ENCODE measurements around the gene CLEC11A. TPM values are rescaled to one million over a fixed set of nuclear protein-coding genes. Genes with fewer than 3 reads are reported as not detected.
A peak's percentile ranks its signal among the peaks of the same experiment; 100 is the strongest.

The CLEC11A gene
- polyA plus RNA-seq, 1 donor from 2014 or later = 18.4 TPM

GRCh38 chr19:50724522-50725217 is 1.5 kb downstream of the CLEC11A start:
- TF ChIP-seq MXI1 (conservative IDR thresholded peaks at IDR 0.05; ENCODE audit: poor library complexity, severe bottlenecking) (no peak), POLR2AphosphoS5 (IDR thresholded peaks at IDR 0.05) (peak; percentile 97), REST (IDR thresholded peaks at IDR 0.05; ENCODE audit: borderline replicate concordance) (peak; percentile 83), RAD21 (conservative IDR thresholded peaks at IDR 0.05) (peak; percentile 73), TAF1 (IDR thresholded peaks at IDR 0.05; ENCODE audit: low read depth) (peak; percentile 54), EP300 (conservative IDR thresholded peaks at IDR 0.05; ENCODE audit: poor library complexity, severe bottlenecking) (peak; percentile 22), EZH2 (IDR thresholded peaks at IDR 0.05; ENCODE audit: borderline replicate concordance, insufficient read depth, low read length, poor library complexity, severe bottlenecking) (no peak), SMC3 (conservative IDR thresholded peaks at IDR 0.05; ENCODE audit: poor library complexity) (peak; percentile 91)
- TF ChIP-seq, protein P1, sequence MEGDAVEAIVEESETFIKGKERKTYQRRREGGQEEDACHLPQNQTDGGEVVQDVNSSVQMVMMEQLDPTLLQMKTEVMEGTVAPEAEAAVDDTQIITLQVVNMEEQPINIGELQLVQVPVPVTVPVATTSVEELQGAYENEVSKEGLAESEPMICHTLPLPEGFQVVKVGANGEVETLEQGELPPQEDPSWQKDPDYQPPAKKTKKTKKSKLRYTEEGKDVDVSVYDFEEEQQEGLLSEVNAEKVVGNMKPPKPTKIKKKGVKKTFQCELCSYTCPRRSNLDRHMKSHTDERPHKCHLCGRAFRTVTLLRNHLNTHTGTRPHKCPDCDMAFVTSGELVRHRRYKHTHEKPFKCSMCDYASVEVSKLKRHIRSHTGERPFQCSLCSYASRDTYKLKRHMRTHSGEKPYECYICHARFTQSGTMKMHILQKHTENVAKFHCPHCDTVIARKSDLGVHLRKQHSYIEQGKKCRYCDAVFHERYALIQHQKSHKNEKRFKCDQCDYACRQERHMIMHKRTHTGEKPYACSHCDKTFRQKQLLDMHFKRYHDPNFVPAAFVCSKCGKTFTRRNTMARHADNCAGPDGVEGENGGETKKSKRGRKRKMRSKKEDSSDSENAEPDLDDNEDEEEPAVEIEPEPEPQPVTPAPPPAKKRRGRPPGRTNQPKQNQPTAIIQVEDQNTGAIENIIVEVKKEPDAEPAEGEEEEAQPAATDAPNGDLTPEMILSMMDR (IDR thresholded peaks at IDR 0.05; ENCODE audit: poor library complexity, severe bottlenecking) = peak; percentile 99
- H3K27me3 ChIP-seq (ENCODE audit: insufficient read depth, low read depth, low read length) = no peaks in the 10 kb centered on the region
- no peaks in the 10 kb centered on the region for H3K9me2 ChIP-seq (ENCODE audit: insufficient read depth, low read length)
- H3K27ac ChIP-seq (ENCODE audit: low read length) = peak overlapping the region; percentile 89
- peak overlapping the region; percentile 96 for H3K4me3 ChIP-seq (ENCODE audit: low read length)
- H3K9me3 ChIP-seq (ENCODE audit: low read length) = no peaks in the 10 kb centered on the region
- H3K4me2 ChIP-seq (ENCODE audit: low read length) = peak overlapping the region; percentile 89
- no peaks in the 10 kb centered on the region for H4K20me1 ChIP-seq (ENCODE audit: insufficient read depth)
- peak overlapping the region; percentile 86 for H3K9ac ChIP-seq (ENCODE audit: low read length)
- peaks cover 3% of the 10 kb centered on the region for H3F3A ChIP-seq (ENCODE audit: insufficient read depth, low read length, poor library complexity, severe bottlenecking)
- peak overlapping the region; percentile 48 for H2AFZ ChIP-seq (ENCODE audit: low read depth, low read length)
- no peaks in the 10 kb centered on the region for H3K36me3 ChIP-seq (ENCODE audit: insufficient read depth, low read length)
- H3K79me2 ChIP-seq (replicated peaks; ENCODE audit: insufficient read depth, low read length) = peaks cover 3% of the 10 kb centered on the region

DNA sequence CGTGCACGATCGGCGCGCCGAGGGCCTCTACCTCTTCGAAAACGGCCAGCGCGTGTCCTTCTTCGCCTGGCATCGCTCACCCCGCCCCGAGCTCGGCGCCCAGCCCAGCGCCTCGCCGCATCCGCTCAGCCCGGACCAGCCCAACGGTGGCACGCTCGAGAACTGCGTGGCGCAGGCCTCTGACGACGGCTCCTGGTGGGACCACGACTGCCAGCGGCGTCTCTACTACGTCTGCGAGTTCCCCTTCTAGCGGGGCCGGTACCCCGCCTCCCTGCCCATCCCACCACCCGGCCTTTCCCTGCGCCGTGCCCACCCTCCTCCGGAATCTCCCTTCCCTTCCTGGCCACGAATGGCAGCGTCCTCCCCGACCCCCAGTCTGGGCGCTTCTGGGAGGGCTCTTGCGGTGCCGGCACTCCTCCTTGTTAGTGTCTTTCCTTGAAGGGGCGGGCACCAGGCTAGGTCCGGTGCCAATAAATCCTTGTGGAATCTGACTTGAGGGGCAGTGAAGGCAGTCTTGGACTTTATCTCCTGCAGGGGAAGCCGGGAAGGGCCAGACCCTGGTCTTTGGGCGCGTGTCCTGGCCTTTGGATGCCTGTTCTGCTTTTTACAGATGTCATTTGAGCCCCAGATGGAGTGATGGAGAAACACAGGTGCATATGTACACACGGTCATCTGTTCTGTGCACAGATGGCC is 2.2 kb downstream of the CLEC11A start:
- Histone ChIP-seq H3K27me3 (ENCODE audit: insufficient read depth, low read depth, low read length) (no peaks in the 10 kb centered on the region), H3F3A (ENCODE audit: insufficient read depth, low read length, poor library complexity, severe bottlenecking) (peaks cover 2% of the 10 kb centered on the region), H3K9me3 (ENCODE audit: low read length) (no peaks in the 10 kb centered on the region), H3K36me3 (ENCODE audit: insufficient read depth, low read length) (no peaks in the 10 kb centered on the region), H4K20me1 (ENCODE audit: insufficient read depth) (no peaks in the 10 kb centered on the region), H3K9ac (ENCODE audit: low read length) (peak overlapping the region; percentile 86), H3K9me2 (ENCODE audit: insufficient read depth, low read length) (no peaks in the 10 kb centered on the region), H3K4me2 (ENCODE audit: low read length) (peak overlapping the region; percentile 65), H3K4me3 (ENCODE audit: low read length) (peak overlapping the region; percentile 96), H2AFZ (ENCODE audit: low read depth, low read length) (peak overlapping the region; percentile 48), H3K79me2 (replicated peaks; ENCODE audit: insufficient read depth, low read length) (peaks cover 3% of the 10 kb centered on the region), H3K27ac (ENCODE audit: low read length) (peak overlapping the region; percentile 89)
- TF ChIP-seq TAF1 (IDR thresholded peaks at IDR 0.05; ENCODE audit: low read depth) (no peak), REST (IDR thresholded peaks at IDR 0.05; ENCODE audit: borderline replicate concordance) (no peak), SMC3 (conservative IDR thresholded peaks at IDR 0.05; ENCODE audit: poor library complexity) (peak; percentile 37), POLR2AphosphoS5 (IDR thresholded peaks at IDR 0.05) (peak; percentile 0), RAD21 (conservative IDR thresholded peaks at IDR 0.05) (no peak), EP300 (conservative IDR thresholded peaks at IDR 0.05; ENCODE audit: poor library complexity, severe bottlenecking) (peak; percentile 43), MXI1 (conservative IDR thresholded peaks at IDR 0.05; ENCODE audit: poor library complexity, severe bottlenecking) (peak; percentile 94), EZH2 (IDR thresholded peaks at IDR 0.05; ENCODE audit: borderline replicate concordance, insufficient read depth, low read length, poor library complexity, severe bottlenecking) (no peak)
- TF ChIP-seq, protein P1 (IDR thresholded peaks at IDR 0.05; ENCODE audit: poor library complexity, severe bottlenecking) = no peak

Data from neural cell (in vitro differentiated cells).